BLaER1 (cell line): ENCODE measurements around the gene DOCK4.

Experiments
- H3K27ac ChIP-seq: shearing (Covaris generic); formaldehyde crosslinking; 2 replicates; pipeline ENCODE4 v1.8.1; 2022
- H3K27me3 ChIP-seq: shearing (Covaris generic); formaldehyde crosslinking; 2 replicates; pipeline ENCODE4 v1.8.1; 2022
- H3K36me3 ChIP-seq: shearing (Covaris generic); formaldehyde crosslinking; 2 replicates; pipeline ENCODE4 v1.8.1; 2022
- H3K4me1 ChIP-seq: shearing (Covaris generic); formaldehyde crosslinking; 2 replicates; pipeline ENCODE4 v1.8.1; 2022
- H3K4me2 ChIP-seq: shearing (Covaris generic); formaldehyde crosslinking; 2 replicates; pipeline ENCODE4 v1.8.1; 2022
- H3K4me3 ChIP-seq: shearing (Covaris generic); formaldehyde crosslinking; 2 replicates; pipeline ENCODE4 v1.8.1; 2022
- H3K9ac ChIP-seq: shearing (Covaris generic); formaldehyde crosslinking; 2 replicates; pipeline ENCODE4 v1.8.1; 2022
- H3K9me3 ChIP-seq: shearing (Covaris generic); formaldehyde crosslinking; 2 replicates; pipeline ENCODE4 v1.8.1; 2022
- H4K20me1 ChIP-seq: shearing (Covaris generic); formaldehyde crosslinking; 2 replicates; pipeline ENCODE4 v1.8.1; 2022
- Cebpa-rat ChIP-seq: shearing (Covaris generic); IDR thresholded peaks from 2 replicates; pipeline ENCODE4 v1.8.1; 2022

DOCK4 gene

GRCh38 chr7:111860248-111860647, 346.0 kb downstream of the DOCK4 start:
- H3K27me3 ChIP-seq: no peaks in the 10 kb centered on the region
- H3K27ac ChIP-seq: no peak overlapping the region
- H3K36me3 ChIP-seq: no peaks in the 10 kb centered on the region
- no peak for TF ChIP-seq Cebpa-rat
- no peak overlapping the region for H3K4me2 ChIP-seq
- no peaks in the 10 kb centered on the region for H4K20me1 ChIP-seq
- H3K4me1 ChIP-seq: no peaks in the 10 kb centered on the region
- H3K9me3 ChIP-seq: no peaks in the 10 kb centered on the region
- no peak overlapping the region for H3K4me3 ChIP-seq
- no peak overlapping the region for H3K9ac ChIP-seq

GRCh38 chr7:111858331-111858730, 347.9 kb downstream of the DOCK4 start:
- H3K9ac ChIP-seq: no peak overlapping the region
- H3K4me1 ChIP-seq: no peaks in the 10 kb centered on the region
- no peak overlapping the region for H3K4me3 ChIP-seq
- no peak for TF ChIP-seq Cebpa-rat
- no peaks in the 10 kb centered on the region for H4K20me1 ChIP-seq
- no peaks in the 10 kb centered on the region for H3K9me3 ChIP-seq
- no peak overlapping the region for H3K4me2 ChIP-seq
- no peak overlapping the region for H3K27ac ChIP-seq
- H3K27me3 ChIP-seq: no peaks in the 10 kb centered on the region
- H3K36me3 ChIP-seq: no peaks in the 10 kb centered on the region

- H3K4me1 ChIP-seq: no peaks in the 10 kb centered on the region
- no peak overlapping the region for H3K9ac ChIP-seq
- no peaks in the 10 kb centered on the region for H3K36me3 ChIP-seq
- no peaks in the 10 kb centered on the region for H4K20me1 ChIP-seq
- no peak overlapping the region for H3K27ac ChIP-seq
- H3K9me3 ChIP-seq: no peaks in the 10 kb centered on the region
- no peak overlapping the region for H3K4me3 ChIP-seq
- TF ChIP-seq Cebpa-rat: no peak
- H3K27me3 ChIP-seq: no peaks in the 10 kb centered on the region
- no peak overlapping the region for H3K4me2 ChIP-seq
These were observed 350.4 kb downstream of the DOCK4 start for GRCh38 chr7:111855842-111856227.

- H3K4me3 ChIP-seq: no peak overlapping the region
- no peaks in the 10 kb centered on the region for H3K36me3 ChIP-seq
- no peak overlapping the region for H3K27ac ChIP-seq
- H3K27me3 ChIP-seq: no peaks in the 10 kb centered on the region
- TF ChIP-seq Cebpa-rat: no peak
- no peaks in the 10 kb centered on the region for H4K20me1 ChIP-seq
- no peaks in the 10 kb centered on the region for H3K4me1 ChIP-seq
- H3K4me2 ChIP-seq: no peak overlapping the region
- no peaks in the 10 kb centered on the region for H3K9me3 ChIP-seq
- H3K9ac ChIP-seq: no peak overlapping the region
These were observed 350.9 kb downstream of the DOCK4 start for GRCh38 chr7:111855161-111855841.

GRCh38 chr7:111853201-111853990, 352.8 kb downstream of the DOCK4 start:
- Histone ChIP-seq H4K20me1 (no peaks in the 10 kb centered on the region), H3K4me2 (no peak overlapping the region), H3K4me1 (no peaks in the 10 kb centered on the region), H3K36me3 (no peaks in the 10 kb centered on the region), H3K9me3 (no peaks in the 10 kb centered on the region), H3K27ac (no peak overlapping the region), H3K27me3 (no peaks in the 10 kb centered on the region), H3K9ac (no peak overlapping the region), H3K4me3 (no peak overlapping the region)
- TF ChIP-seq Cebpa-rat: no peak

GRCh38 chr7:111852081-111852480, 354.1 kb downstream of the DOCK4 start:
- no peak overlapping the region for H3K4me2 ChIP-seq
- no peak overlapping the region for H3K9ac ChIP-seq
- no peak for TF ChIP-seq Cebpa-rat
- no peaks in the 10 kb centered on the region for H3K9me3 ChIP-seq
- no peaks in the 10 kb centered on the region for H3K36me3 ChIP-seq
- H4K20me1 ChIP-seq: no peaks in the 10 kb centered on the region
- no peak overlapping the region for H3K27ac ChIP-seq
- H3K4me3 ChIP-seq: no peak overlapping the region
- no peaks in the 10 kb centered on the region for H3K4me1 ChIP-seq
- no peaks in the 10 kb centered on the region for H3K27me3 ChIP-seq

- Histone ChIP-seq H3K9ac (no peak overlapping the region), H3K27me3 (no peaks in the 10 kb centered on the region), H3K9me3 (no peaks in the 10 kb centered on the region), H3K36me3 (no peaks in the 10 kb centered on the region), H3K4me1 (0 out of 2 replicates have a peak, but pooled peaks cover 2% of the 10 kb centered on the region), H3K4me3 (no peak overlapping the region), H3K4me2 (no peak overlapping the region), H4K20me1 (no peaks in the 10 kb centered on the region), H3K27ac (no peak overlapping the region)
- TF ChIP-seq Cebpa-rat: no peak
These were observed 359.3 kb downstream of the DOCK4 start for GRCh38 chr7:111846898-111847297.

- Histone ChIP-seq H3K9ac (no peak overlapping the region), H3K36me3 (no peaks in the 10 kb centered on the region), H4K20me1 (no peaks in the 10 kb centered on the region), H3K4me3 (no peak overlapping the region), H3K4me1 (0 out of 2 replicates have a peak, but pooled peaks cover 7% of the 10 kb centered on the region), H3K27me3 (no peaks in the 10 kb centered on the region), H3K27ac (no peak overlapping the region), H3K4me2 (no peak overlapping the region), H3K9me3 (no peaks in the 10 kb centered on the region)
- TF ChIP-seq Cebpa-rat: no peak
These were observed 360.3 kb downstream of the DOCK4 start for GRCh38 chr7:111845853-111846252.

GRCh38 chr7:111844904-111845671, 361.1 kb downstream of the DOCK4 start:
- H3K36me3 ChIP-seq: no peaks in the 10 kb centered on the region
- no peaks in the 10 kb centered on the region for H3K27me3 ChIP-seq
- H3K9ac ChIP-seq: no peak overlapping the region
- no peak for TF ChIP-seq Cebpa-rat
- 0 out of 2 replicates have a peak, but pooled peaks cover 7% of the 10 kb centered on the region for H3K4me1 ChIP-seq
- no peaks in the 10 kb centered on the region for H4K20me1 ChIP-seq
- no peak overlapping the region for H3K4me3 ChIP-seq
- H3K27ac ChIP-seq: no peak overlapping the region
- H3K4me2 ChIP-seq: no peak overlapping the region
- H3K9me3 ChIP-seq: no peaks in the 10 kb centered on the region

GRCh38 chr7:111842491-111842890, 363.7 kb downstream of the DOCK4 start:
- H3K9me3 ChIP-seq: no peaks in the 10 kb centered on the region

More at GRCh38 chr7:111842491-111842890, 363.7 kb downstream of the DOCK4 start:
- Histone ChIP-seq H3K4me1 (0 out of 2 replicates have a peak, but pooled peaks cover 7% of the 10 kb centered on the region), H3K9ac (no peak overlapping the region), H3K36me3 (no peaks in the 10 kb centered on the region), H4K20me1 (no peaks in the 10 kb centered on the region), H3K4me2 (no peak overlapping the region), H3K4me3 (no peak overlapping the region), H3K27ac (no peak overlapping the region), H3K27me3 (no peaks in the 10 kb centered on the region)
- TF ChIP-seq Cebpa-rat: no peak
